ENCODE results near the gene MLXIP. TPM values are rescaled to one million over a fixed set of nuclear protein-coding genes. Genes with fewer than 3 reads are reported as not detected.

Gene MLXIP
- total and polyA plus RNA-seq, 9 of the 15 experiments (the other 6 are each of a cell fraction or from before 2014, with no cell fraction given), result 2.2 to 66.3 (median 18.1) TPM

GRCh38 chr12:122064025-122064777, 14.4 kb upstream of the MLXIP start (continued):
- TF ChIP-seq L3MBTL2 (IDR thresholded peaks at IDR 0.05), result peak; percentile 99
- TF ChIP-seq MBD1 (CRISPR knock-in tag; IDR thresholded peaks at IDR 0.05), result no peak
- peak; percentile 92 for TF ChIP-seq MEF2D (tag; conservative IDR thresholded peaks at IDR 0.05; ENCODE audit: low read depth)
- TF ChIP-seq, protein P1, sequence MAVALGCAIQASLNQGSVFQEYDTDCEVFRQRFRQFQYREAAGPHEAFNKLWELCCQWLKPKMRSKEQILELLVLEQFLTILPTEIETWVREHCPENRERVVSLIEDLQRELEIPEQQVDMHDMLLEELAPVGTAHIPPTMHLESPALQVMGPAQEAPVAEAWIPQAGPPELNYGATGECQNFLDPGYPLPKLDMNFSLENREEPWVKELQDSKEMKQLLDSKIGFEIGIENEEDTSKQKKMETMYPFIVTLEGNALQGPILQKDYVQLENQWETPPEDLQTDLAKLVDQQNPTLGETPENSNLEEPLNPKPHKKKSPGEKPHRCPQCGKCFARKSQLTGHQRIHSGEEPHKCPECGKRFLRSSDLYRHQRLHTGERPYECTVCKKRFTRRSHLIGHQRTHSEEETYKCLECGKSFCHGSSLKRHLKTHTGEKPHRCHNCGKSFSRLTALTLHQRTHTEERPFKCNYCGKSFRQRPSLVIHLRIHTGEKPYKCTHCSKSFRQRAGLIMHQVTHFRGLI (CRISPR knock-in tag; IDR thresholded peaks at IDR 0.05), result peak; percentile 75
- TF ChIP-seq NFE2L1 (tag; IDR thresholded peaks at IDR 0.05; ENCODE audit: borderline replicate concordance, low read depth), result peak; percentile 30; the same call in 1 of the 2 replicates
- peak; percentile 37; the same call in 1 of the 2 replicates for TF ChIP-seq NBN (IDR thresholded peaks at IDR 0.05; ENCODE audit: low read depth)
- TF ChIP-seq FUS (optimal IDR thresholded peaks at IDR 0.05; ENCODE audit: low read depth, low read length), result no peak
- TF ChIP-seq IRF9 (tag; IDR thresholded peaks at IDR 0.05), result peak; percentile 83
- TF ChIP-seq, protein P2, sequence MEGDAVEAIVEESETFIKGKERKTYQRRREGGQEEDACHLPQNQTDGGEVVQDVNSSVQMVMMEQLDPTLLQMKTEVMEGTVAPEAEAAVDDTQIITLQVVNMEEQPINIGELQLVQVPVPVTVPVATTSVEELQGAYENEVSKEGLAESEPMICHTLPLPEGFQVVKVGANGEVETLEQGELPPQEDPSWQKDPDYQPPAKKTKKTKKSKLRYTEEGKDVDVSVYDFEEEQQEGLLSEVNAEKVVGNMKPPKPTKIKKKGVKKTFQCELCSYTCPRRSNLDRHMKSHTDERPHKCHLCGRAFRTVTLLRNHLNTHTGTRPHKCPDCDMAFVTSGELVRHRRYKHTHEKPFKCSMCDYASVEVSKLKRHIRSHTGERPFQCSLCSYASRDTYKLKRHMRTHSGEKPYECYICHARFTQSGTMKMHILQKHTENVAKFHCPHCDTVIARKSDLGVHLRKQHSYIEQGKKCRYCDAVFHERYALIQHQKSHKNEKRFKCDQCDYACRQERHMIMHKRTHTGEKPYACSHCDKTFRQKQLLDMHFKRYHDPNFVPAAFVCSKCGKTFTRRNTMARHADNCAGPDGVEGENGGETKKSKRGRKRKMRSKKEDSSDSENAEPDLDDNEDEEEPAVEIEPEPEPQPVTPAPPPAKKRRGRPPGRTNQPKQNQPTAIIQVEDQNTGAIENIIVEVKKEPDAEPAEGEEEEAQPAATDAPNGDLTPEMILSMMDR (IDR thresholded peaks at IDR 0.05 in 2 of 3, conservative IDR thresholded peaks at IDR 0.05 in 1 of 3; ENCODE audit: insufficient read depth in 2 of 3, low read depth in 1 of 3, low read length in 3 of 3), result peak; percentile 71 to 88 (median 82)
- peak; percentile 70 to 78 for TF ChIP-seq MAZ (CRISPR knock-in tag; conservative IDR thresholded peaks at IDR 0.05 in 1 of 2, IDR thresholded peaks at IDR 0.05 in 1 of 2)
- TF ChIP-seq PHF8 (IDR thresholded peaks at IDR 0.05; ENCODE audit: borderline replicate concordance, low read length), result peak; percentile 56; the same call in 1 of the 2 replicates
- TF ChIP-seq ZKSCAN8 (CRISPR knock-in tag; IDR thresholded peaks at IDR 0.05), result peak; percentile 89
- TF ChIP-seq PKNOX1 (IDR thresholded peaks at IDR 0.05), result peak; percentile 95
- TF ChIP-seq HIVEP1 (CRISPR knock-in tag; IDR thresholded peaks at IDR 0.05), result peak; percentile 83; the same call in 1 of the 2 replicates
- TF ChIP-seq KDM2B (CRISPR knock-in tag; IDR thresholded peaks at IDR 0.05), result 0 out of 2 replicates have a peak, but pooled peaks have one; percentile 4

All from K562 (cell line).